SK-MEL-5 (cell line): ENCODE results near the gene IFNG-AS1. TPM values are rescaled to one million over a fixed set of nuclear protein-coding genes. Genes with fewer than 3 reads are reported as not detected.

Experiments used
- DNase-seq: peaks from one replicate; pipeline ENCODE4 v3.0.0-alpha.2; 2016; ENCODE audit warnings: low read depth, low spot score
- in situ Hi-C: cut with HindIII; loops from 2 replicates; pipeline ENCODE4 v1.10.0; 2016; ENCODE audit warnings: low sequenced_read_pairs, high pct_unique_total_duplicates, low pct_unique_long_range_greater_than_20kb
- polyA plus RNA-seq, 2 experiments: library from polyadenylated mRNA; depleted of rRNA; stranded (reverse); fragments of >200 nt; gene quantifications; 2 replicates each; pipeline ENCODE4 v1.2.3, GENCODE V29; 2015
- total RNA-seq: library from RNA; depleted of rRNA; stranded (reverse); fragments of >200 nt; shearing (Covaris generic); gene quantifications from 2 replicates; pipeline ENCODE4 v1.2.3, GENCODE V29; 2014; rRNA removed

The IFNG-AS1 gene
- not detected in 2 replicates for total RNA-seq
- polyA plus RNA-seq (2015; cell fraction: cytosol; rRNA removed) = not detected in 2 replicates
- not detected in 2 replicates for polyA plus RNA-seq (2015; cell fraction: nucleus; rRNA removed)

DNA sequence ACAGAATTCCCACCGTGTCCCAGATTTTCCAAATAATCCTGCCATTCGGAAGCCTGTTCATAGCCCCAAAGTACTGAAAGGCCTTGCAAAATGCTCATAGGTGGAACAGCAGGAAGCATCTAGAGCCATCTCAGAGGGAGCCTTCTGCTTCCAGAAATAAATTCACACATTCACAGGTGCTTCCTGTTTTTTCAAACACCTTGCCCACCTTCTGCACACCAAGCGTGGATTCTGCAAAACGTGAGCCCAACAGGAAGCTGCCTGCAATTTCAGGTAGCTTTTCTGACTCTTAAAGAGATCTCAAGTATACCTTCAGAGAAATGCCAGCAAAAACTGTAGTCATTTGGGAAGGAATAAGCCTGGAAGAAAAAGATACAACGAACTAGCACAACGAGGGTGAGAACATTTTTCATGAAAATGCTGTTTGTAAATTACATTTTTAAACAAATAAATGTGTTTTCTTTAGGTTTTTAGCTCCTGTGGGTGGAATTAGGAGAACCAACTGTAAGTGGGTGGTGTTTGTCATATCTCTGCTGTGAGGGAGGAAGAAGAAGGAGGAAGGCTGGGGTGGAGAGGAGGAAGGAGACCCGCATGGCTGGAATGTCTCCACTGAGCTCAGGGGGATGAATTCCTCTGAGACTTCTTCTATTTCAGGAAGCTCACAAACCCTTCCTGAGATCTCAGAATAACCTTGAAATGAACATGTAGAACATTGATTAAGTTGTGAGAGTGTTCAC lies at the start of gene IFNG-AS1:
Gene IFNG-AS1 (plus strand): TSS at position 264 of the 737 bp plus-strand sequence.
- in situ Hi-C loops = no loop called here
- DNase-seq = no peak

DNA sequence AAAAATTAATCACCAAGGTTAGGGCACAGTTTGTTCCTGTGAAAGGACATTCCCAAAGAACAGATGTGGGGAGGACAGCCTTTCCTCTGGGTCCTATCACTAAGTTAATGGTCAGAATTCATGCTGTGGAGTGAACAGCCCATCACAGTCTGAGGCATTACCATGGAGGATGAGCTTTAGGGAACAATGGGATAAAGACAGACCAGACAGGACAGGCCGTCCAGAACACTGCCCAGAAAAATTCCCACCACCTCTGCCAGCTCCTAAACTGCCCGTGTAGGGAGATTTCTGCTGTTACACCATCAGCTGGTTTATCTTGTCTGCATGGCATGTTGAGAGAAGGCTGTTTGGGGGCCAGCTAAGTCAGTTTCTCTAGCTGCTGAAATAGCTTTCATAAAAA lies 49.6 kb upstream of the IFNG-AS1 start:
- no peak for DNase-seq
- in situ Hi-C loops = no loop called here

DNA sequence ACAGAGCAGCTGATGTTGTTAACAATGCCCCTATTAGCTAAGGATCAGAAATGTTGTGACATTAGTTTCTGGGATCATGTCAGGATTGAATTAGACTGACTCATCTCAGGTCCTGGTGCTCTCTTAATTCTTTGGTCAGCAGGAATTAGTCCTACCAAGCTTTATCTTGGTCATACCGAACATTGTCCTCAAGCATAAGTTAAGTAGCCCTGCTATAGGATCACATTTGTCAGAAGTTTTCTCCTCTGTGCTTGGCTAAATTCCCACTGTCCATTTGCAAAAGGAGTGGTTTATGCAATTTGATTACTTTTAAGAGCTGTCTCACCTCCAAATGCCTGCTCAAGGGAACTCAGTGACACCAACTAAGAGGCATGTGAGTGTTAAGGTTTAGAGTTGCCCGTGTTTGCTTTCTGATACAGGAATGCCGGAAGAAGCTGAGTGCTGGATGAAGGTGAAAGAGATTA lies 48.4 kb upstream of the IFNG-AS1 start:
- in situ Hi-C loops = no loop called here
- peak; percentile 24 for DNase-seq

DNA sequence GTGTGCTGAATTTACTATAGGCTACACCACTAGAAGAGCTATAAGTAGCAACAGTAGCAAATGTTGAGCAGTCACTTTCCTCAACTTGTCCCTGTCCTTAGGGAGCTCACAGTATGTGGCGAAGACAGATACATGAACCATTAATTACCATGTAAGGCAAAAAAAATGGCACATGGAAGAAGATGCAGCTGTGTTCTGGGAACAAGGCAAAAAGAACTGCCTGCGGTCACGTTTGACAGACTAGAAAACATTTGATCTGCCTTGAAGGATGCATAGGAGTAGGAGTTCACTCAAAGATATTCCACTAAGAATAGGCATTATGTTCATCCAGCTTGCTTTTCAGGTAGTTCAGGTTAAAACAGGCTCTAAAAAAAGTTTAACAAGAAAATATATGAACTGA lies 46.5 kb upstream of the IFNG-AS1 start:
- in situ Hi-C loops = no loop called here
- no peak for DNase-seq

DNA sequence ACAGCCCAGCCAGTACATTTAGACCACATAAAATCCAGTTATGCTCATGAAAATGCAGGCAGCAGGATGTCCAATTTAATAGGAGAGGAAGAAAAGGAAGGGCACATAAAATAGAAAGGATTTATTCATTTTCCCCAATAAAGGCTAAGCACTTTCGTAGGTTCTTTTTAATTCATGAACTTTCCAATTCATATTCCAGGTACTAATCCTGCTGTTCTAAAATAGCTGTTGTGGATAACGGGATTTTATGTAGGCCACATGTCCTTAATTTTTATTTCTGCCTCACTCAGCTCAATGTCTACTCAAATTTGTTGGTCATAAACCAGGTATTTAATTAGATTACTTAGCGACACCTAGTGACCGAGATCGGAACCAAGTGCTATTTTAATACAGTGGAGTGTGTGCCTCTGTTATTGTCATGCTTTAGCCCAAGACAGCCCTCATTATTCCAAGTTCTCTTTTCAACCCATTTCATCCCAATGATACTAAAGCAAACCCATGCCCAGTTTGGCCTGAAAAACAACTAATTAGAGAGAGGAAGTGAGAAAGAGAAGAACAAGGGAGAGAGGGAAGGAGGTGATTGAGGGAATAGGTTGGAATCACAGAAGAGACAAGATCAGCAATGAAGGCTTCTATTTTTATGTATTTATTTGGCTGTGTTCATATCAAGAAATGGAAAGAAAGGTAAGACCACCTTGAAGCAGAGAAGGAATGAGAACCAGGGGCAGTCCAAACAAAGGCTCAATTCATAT lies 45.9 kb upstream of the IFNG-AS1 start:
- in situ Hi-C loops = no loop called here
- DNase-seq = peak; percentile 88

DNA sequence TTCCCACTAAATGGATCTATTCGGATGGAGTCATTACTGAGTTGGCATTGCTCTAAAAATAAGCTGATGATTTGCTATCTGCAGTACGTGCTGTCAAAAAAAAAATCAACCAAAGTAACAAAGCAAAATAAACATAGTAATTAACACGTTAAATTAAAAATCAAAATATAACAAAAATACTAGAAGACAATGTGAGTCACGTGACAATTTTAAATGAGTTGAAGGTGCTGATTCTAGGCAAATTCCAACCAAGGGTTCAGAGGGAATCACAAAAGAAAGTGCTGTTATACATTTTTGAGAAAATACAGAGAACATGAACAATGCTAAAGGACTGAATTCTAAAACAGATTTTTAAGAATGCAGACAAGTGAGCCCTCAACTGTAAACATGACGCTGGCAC lies 45.2 kb upstream of the IFNG-AS1 start:
- in situ Hi-C loops = no loop called here
- no peak for DNase-seq

DNA sequence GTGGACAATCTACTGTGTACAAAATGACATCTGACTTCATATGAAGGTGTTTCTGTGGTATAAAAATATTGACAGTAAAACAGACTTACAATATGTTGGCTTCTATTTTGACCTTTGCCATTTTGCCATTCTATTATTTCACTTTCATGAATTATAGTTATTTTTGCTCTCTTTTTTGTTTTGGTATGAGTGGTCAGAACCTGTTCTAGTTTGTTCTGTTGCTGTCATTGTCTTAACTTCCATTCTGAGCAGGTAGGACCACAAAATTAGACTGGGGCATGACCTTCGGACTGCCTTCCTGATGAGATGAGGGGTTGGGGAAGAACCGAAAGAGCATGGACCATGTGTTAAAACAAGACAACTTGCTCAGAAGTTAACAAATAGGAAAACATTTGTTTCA lies 36.5 kb upstream of the IFNG-AS1 start:
- in situ Hi-C loops = no loop called here
- DNase-seq = no peak

DNA sequence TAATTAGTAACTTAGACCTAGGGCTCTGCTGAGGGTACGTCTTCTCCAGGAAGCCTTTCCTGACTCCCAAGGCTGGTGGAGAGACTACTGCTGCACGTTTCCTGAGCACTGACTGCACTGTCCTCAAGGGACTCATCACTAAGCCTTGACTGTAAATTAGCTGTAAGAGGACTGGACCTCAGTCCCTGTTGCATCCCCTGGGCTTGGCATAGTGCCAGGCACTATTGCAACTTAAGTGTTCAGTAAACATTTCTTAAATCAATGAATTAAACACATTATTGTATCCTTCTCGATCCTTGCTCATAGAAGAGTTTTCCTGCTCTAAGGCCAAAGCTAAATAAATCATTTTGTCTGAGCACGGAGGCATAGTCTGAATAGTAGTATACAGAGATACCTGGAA lies 31.9 kb upstream of the IFNG-AS1 start:
- in situ Hi-C loops = no loop called here
- DNase-seq = no peak

DNA sequence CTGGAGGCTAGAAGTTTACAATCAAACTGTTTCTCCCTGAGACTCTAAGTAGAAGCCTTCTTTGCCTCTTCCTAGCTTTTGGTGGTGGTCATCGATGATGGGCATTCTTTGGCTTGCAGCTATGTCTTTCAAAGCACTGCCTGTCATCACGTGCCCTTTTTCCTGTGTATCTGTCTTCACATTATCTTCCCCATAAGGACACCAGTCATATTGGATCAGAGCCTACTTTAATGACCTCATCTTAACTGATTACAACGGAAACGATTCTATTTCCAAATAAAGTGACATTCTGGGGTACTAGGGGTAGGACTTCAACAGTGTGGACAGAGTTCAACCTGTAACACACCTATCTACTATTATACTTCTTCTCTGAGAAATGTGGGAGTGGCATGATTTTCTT lies 31.1 kb upstream of the IFNG-AS1 start:
- DNase-seq = no peak
- in situ Hi-C loops = no loop called here

DNA sequence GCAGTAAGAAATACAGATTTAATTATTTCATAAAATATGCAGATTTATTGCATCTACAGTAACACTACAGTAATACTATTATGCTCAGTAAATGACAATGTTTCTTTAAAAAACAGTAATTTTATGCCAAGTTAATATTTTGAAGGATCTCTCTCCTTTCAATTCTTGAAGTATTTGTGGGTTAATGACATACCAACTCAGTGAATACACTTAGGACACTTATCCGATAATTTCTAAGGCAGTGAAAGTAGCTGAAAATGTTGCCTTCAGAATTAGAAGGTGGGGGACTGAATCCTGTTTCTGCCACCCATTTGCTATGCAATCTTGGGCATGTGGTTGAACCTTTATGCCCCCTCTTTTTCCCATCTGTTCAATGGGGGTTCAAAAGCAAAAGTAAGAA lies 24.8 kb upstream of the IFNG-AS1 start:
- in situ Hi-C loops = no loop called here
- DNase-seq = no peak

DNA sequence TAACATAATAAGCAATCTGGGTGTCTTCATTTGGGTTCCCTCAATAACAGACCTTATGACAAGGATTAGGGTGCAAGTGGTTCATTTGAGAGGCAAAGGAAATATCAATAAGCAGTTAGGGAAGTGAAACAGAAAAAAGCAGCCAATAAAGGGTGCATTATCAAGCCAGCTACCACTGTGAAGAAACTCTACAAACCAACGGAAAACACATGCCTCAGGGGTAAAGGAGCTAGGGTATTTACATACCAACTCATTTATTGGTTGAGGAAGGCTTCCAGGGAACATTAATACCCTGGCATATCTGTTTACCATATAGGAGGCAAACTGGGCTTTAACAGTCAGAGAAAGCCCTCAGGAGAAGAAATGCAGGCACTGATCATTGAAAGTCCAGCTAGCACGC lies 22.7 kb upstream of the IFNG-AS1 start:
- in situ Hi-C loops = no loop called here
- DNase-seq = no peak

DNA sequence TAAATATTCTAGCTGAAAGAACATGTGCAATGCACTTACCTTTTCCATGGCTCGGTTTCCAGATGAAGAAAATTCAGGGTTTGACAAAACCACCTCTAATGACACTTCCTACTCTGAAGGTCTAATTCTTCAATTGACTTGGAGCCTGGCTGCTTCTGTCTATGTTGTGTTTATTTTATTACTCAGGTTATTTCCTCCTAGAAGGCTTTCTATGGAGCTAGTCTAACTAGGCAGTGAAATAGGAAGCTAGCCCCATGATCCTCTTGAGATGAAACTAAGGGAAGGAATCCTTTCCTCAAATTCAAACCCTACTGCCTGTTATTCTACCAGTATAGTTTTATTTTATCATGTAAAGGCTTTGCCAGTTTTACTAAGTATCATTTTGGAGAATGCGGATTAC lies 20.9 kb upstream of the IFNG-AS1 start:
- DNase-seq = no peak
- in situ Hi-C loops = no loop called here

DNA sequence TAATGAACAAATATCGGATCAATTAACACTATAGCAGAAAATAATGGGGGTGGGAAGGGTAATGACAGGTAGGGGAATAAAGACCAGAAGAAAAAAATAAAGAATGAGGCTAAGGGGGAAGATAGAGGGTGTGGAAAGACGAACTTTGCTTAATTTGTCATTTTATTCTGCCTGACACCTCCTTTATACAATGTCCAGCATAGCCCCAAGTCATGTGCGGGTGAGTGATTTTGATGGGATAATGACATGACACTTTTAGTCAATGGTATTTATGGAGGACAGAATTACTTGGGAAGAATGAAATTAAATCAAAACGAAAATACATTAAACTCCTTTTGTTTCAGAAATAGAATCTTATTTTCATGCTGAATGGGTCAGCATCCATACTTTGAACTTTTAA lies 20.5 kb upstream of the IFNG-AS1 start:
- no peak for DNase-seq
- in situ Hi-C loops = no loop called here

DNA sequence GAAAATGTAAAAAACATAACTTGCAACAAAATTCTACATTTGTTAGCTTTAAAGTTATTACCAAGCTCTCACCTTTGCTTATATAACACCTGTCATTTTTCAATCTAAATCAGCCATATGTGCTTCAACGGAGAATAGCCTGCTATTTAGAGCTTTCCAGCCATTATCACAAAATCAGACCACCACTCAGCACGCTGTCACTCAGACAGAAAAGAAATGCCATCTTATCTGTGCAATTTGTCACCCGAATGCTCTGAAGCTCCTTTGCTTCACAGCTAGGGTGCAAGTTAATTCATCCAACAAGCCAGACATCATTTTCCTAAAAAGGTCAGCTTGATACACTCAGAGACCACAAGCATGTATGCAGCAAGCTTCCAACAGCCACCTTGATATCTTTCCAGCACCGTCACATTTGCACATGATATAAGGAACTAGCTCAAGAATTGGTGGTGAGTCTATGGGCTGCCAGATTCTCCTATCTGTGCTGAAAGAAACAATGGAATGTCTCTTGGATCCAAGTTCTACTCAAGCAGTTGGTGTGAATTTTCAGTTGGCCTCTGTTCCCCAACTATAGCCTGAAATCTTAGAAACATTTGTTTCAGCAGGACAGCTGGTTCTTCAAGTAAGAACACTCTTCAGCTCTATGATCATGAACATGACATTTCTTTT lies 20.0 kb upstream of the IFNG-AS1 start:
- in situ Hi-C loops = no loop called here
- DNase-seq = no peak

DNA sequence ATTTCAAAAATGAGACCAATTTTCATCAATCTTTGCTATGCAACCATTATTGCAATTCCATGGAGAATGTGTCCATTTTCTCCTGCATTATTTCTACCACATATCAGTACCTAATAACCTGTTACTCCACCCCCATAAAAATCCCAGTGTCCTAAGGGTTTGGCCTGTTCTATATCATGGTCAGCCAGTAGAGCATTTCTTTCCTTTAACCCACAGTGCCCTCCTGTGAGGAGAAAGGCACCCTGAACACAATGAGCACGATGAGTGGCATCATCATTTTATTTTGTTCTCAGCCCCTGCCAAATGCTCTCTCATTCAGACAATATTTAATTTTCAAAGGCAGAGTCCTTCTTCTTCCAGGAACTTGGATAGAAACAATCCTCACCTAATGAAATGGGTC lies 11.6 kb upstream of the IFNG-AS1 start:
- in situ Hi-C loops = no loop called here
- DNase-seq = no peak

DNA sequence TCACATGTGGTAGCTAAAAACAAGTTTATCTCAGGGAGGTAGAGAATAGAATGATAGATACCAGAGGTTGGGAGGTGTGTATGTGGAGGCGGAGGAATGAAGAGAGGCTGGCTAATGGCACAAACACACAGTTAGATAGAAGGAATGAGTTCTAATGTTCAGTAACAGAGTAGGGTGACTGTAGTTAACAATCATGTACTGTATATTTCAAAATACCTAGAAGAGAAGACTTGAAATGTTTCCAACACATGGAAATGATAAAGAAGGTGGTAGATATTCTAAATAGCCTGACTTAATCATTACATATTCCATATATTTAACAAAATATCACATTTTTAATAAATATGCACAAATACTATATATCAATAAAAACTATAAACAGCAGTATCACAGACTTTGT lies 8.9 kb upstream of the IFNG-AS1 start:
- in situ Hi-C loops = no loop called here
- DNase-seq = no peak

DNA sequence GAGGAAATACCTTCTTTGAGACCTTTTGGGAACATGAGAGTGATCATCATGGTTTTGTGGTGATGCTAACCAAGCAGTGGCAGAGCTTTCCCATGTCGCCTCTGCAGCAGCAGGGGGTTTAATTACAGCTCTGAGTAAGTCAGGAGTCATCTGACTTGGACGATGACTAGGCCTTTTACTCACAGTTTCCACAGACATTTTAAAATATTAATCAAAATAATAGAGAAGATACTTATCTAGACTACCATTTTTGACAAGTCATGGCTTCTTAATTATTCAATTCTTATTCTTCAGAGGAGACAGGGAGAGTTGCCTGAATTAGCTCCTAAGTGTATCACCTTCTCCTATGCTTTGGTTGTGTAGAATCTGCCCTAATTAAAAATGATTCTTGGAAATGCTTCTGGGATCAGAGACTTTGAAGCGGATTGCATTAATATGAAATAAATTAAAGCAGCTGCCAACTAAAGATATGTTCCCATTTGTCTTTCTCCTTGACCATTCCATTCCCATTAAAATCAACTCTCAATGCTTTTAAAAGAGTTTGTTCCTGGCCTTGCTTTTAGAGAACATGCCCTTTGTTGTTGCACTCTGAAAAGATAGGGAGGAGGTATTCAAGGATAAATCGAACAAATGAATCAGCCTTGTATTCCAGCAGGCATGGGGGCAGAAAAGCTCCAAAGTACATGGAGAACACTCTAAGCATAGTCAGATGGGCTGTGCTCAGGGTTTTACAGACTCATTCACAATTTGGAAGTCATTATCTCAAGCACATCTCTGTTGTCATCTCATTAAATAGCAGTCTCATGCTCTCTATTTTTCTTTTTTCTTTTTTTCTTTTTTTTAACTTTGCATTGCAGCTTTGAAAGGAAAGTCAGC lies 7.7 kb upstream of the IFNG-AS1 start:
- no peak for DNase-seq
- in situ Hi-C loops = no loop called here

DNA sequence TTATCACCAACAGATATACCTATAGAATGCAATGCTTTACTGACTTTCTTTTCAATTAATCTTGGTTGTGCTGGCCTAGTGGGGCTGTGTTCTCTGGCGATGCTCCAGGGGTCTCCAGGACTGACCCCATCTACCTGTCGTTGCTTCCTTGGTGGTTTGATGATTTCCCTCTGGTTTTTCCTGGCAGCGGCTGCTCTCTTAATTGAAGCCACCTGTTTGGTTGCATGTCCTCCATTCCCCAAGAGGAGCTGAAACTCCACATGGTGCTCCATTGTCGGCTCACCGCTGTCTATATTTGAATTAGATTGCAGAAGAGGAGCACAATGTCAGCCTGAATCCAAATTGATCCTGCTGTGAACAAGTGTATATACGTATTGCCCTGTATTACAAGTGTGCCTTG lies 7.1 kb upstream of the IFNG-AS1 start:
- no peak for DNase-seq
- in situ Hi-C loops = no loop called here
